ENCODE measurements around the gene DLG2. TPM values are rescaled to one million over a fixed set of nuclear protein-coding genes. Genes with fewer than 3 reads are reported as not detected.

The DLG2 gene
- total and polyA plus RNA-seq, 2 donors, result 3.4 to 42.4 TPM

DNA sequence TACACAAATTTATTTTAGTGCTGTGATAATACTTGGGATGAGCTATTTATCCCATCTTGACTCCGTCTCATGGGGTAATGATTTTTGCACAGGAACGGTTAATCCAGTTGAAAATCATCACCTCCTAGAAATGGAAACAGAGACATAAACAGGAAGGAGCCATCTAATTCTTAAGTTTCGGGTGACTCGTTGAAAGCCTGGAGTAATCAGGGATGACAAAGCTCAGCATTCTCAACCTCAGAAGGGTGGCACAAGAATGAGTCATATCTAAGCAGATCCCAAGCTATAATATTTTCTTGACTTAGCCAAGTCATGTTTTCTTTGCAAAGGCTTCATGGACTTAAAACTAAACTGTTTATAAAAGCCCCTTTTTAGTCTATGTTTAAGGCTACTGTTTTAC is 2060.2 kb downstream of the DLG2 start:
- no peaks in the 10 kb centered on the region for H3K4me1 ChIP-seq (ENCODE audit: insufficient read depth)
- no peak for DNase-seq (ENCODE audit: extremely low spot score)
- no peaks in the 10 kb centered on the region for H3K36me3 ChIP-seq (ENCODE audit: insufficient read depth)
- no peak overlapping the region for H3K27ac ChIP-seq (ENCODE audit: low read depth)
- no peak overlapping the region for H3K4me3 ChIP-seq (ENCODE audit: low read depth, low read length)
- WGBS, result 32% methylated on average over 4 of the region's 4 CpGs

- H3K27ac ChIP-seq (ENCODE audit: low read depth), result no peak overlapping the region
- H3K4me1 ChIP-seq (ENCODE audit: insufficient read depth), result no peaks in the 10 kb centered on the region
- no peak for DNase-seq (ENCODE audit: extremely low spot score)
- H3K36me3 ChIP-seq (ENCODE audit: insufficient read depth), result no peaks in the 10 kb centered on the region
- no peak overlapping the region for H3K4me3 ChIP-seq (ENCODE audit: low read depth, low read length)
- 88% methylated on average over 1 of the region's 1 CpG for WGBS
Observed at GRCh38 chr11:83564870-83565269, 2062.3 kb downstream of the DLG2 start.

- Histone ChIP-seq H3K27ac (ENCODE audit: low read depth) (no peak overlapping the region), H3K4me3 (ENCODE audit: low read depth, low read length) (no peak overlapping the region), H3K36me3 (ENCODE audit: insufficient read depth) (no peaks in the 10 kb centered on the region), H3K4me1 (ENCODE audit: insufficient read depth) (no peaks in the 10 kb centered on the region)
- no peak for DNase-seq (ENCODE audit: extremely low spot score)
- WGBS, result 95% methylated on average over 2 of the region's 2 CpGs
Observed at GRCh38 chr11:83558281-83558680, 2068.9 kb downstream of the DLG2 start.

DNA sequence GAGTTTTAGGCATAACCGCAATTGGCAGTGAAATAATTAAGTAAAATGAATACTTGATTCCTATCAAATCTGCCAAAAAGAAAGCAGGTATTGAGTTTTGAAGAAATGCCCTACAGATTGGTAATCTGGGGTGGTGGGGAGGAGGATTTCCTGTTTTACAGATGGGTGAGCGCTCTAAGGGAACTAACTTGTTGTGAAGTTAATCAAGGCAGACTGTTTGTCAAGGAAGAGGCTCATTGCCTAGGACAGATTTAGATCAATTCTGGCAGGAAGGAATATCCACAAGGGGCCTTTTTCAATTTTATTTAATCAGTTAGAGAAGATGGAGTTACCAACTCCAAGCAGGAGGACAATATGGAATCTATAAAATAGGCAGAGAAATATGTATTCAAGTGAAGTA is 2069.5 kb downstream of the DLG2 start:
- Histone ChIP-seq H3K27ac (ENCODE audit: low read depth) (no peak overlapping the region), H3K4me1 (ENCODE audit: insufficient read depth) (no peaks in the 10 kb centered on the region), H3K4me3 (ENCODE audit: low read depth, low read length) (no peak overlapping the region), H3K36me3 (ENCODE audit: insufficient read depth) (no peaks in the 10 kb centered on the region)
- 92% methylated on average over 2 of the region's 2 CpGs for WGBS
- DNase-seq (ENCODE audit: extremely low spot score), result no peak

GRCh38 chr11:83554876-83555275 is 2072.3 kb downstream of the DLG2 start:
- no peaks in the 10 kb centered on the region for H3K36me3 ChIP-seq (ENCODE audit: insufficient read depth)
- DNase-seq (ENCODE audit: extremely low spot score), result no peak
- no peaks in the 10 kb centered on the region for H3K4me1 ChIP-seq (ENCODE audit: insufficient read depth)
- no peak overlapping the region for H3K27ac ChIP-seq (ENCODE audit: low read depth)
- no peak overlapping the region for H3K4me3 ChIP-seq (ENCODE audit: low read depth, low read length)

- 75% methylated on average over 5 of the region's 5 CpGs for WGBS
Observed at GRCh38 chr11:83549984-83550667, 2077.0 kb downstream of the DLG2 start.

GRCh38 chr11:83546368-83546767 is 2080.8 kb downstream of the DLG2 start:
- 81% methylated on average over 3 of the region's 3 CpGs for WGBS
- Histone ChIP-seq H3K36me3 (ENCODE audit: insufficient read depth) (no peaks in the 10 kb centered on the region), H3K4me3 (ENCODE audit: low read depth, low read length) (no peak overlapping the region), H3K27ac (ENCODE audit: low read depth) (no peak overlapping the region), H3K4me1 (ENCODE audit: insufficient read depth) (no peaks in the 10 kb centered on the region)
- DNase-seq (ENCODE audit: extremely low spot score), result no peak

More at GRCh38 chr11:83549984-83550667, 2077.0 kb downstream of the DLG2 start:
- H3K27ac ChIP-seq (ENCODE audit: low read depth), result no peak overlapping the region
- no peaks in the 10 kb centered on the region for H3K4me1 ChIP-seq (ENCODE audit: insufficient read depth)
- DNase-seq (ENCODE audit: extremely low spot score), result no peak
- H3K4me3 ChIP-seq (ENCODE audit: low read depth, low read length), result no peak overlapping the region
- no peaks in the 10 kb centered on the region for H3K36me3 ChIP-seq (ENCODE audit: insufficient read depth)

DNA sequence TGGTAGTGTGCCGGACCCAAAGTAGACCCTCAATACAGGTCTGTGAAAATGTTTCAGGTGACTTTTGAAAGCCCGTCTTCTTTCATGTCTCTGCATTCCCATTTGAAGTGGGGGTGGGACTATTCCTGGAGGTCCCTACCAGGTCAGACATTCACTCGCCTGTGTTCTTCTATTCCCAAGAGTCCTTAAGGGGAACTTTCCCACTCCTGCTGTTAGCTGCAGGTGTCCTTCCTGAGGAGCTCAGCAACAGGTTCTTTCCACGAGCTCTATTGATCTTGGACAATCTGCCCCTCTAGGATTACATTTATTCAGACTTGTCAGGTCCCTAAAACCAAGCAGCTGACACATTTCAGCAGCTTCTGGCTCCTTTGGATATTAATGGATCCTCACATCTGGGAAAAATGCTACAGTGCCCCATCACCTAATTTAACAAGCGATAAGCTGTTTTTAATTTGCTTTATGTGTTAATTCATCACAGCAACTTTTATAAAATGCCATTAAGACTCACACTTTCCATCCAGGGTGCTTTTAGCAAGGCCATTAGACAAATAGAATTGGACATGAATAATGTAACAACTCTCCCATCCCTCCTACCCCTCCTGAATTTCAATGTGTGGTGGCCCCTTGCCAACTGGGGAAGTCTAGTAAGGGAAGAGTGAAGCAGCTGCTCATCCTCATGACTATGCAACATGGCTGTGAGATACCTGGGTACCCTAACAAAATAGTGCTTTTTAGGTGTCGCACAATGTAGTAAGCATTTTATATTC is 2081.5 kb downstream of the DLG2 start:
- Histone ChIP-seq H3K36me3 (ENCODE audit: insufficient read depth) (no peaks in the 10 kb centered on the region), H3K27ac (ENCODE audit: low read depth) (no peak overlapping the region), H3K4me3 (ENCODE audit: low read depth, low read length) (no peak overlapping the region), H3K4me1 (ENCODE audit: insufficient read depth) (no peaks in the 10 kb centered on the region)
- 75% methylated on average over 6 of the region's 6 CpGs for WGBS
- DNase-seq (ENCODE audit: extremely low spot score), result no peak

DNA sequence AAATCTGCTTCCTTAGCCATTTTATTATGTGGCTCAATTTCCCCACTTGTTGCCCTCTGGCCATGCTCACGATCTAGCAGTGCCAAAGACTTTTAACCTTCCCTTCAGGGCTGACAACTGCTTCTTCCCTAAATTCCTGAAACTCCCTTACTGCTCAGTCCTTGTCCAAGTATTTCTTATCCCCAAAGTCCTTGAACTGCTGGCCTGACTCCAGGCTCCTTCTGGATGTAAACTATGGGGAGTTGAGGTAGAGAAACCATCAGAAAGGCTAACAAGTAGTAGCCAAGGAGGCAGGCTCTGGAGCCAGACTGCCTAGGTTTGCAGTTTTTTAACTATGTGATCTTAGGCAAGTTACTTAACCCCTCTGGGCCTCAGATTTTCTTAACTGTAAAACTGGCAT is 2082.3 kb downstream of the DLG2 start:
- no peak overlapping the region for H3K4me3 ChIP-seq (ENCODE audit: low read depth, low read length)
- WGBS, result 54% methylated on average over 1 of the region's 1 CpG
- no peak overlapping the region for H3K27ac ChIP-seq (ENCODE audit: low read depth)
- DNase-seq (ENCODE audit: extremely low spot score), result no peak
- no peaks in the 10 kb centered on the region for H3K36me3 ChIP-seq (ENCODE audit: insufficient read depth)
- H3K4me1 ChIP-seq (ENCODE audit: insufficient read depth), result peaks cover 2% of the 10 kb centered on the region

DNA sequence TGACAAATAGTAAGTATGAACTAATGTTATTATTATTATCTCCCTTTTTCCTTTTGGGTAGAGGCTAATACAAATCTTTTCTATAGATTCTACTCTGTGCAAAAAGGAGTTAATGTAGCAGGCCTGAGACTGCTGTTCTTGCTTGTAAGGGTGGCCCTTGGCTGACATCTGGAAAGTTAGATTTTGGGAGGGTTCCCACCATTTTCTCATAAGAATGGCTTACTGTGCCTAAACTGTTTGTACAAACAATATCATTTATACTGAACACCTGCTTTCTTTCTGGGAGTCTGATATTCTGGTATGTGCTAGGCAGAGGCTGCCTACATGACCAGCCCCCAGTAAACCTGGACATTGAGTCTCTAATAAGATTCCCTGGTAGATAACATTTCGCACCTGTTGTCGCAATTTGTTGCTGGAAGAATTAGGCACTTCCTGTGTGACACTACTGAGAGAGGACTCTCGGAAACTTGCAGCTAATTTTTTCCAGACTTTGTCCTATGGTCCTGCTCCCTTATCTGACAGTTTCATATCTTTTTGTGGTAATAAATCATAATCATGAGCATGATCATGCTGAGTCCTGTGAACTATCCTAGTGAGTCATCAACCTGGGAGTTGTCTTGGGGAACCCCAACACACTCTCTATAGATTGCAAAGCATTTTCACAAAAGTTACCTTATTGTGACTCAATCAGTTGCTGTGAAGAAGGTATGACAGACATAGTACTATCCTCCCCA is 2083.3 kb downstream of the DLG2 start:
- Histone ChIP-seq H3K36me3 (ENCODE audit: insufficient read depth) (no peaks in the 10 kb centered on the region), H3K4me3 (ENCODE audit: low read depth, low read length) (no peak overlapping the region), H3K27ac (ENCODE audit: low read depth) (no peak overlapping the region), H3K4me1 (ENCODE audit: insufficient read depth) (peaks cover 2% of the 10 kb centered on the region)
- DNase-seq (ENCODE audit: extremely low spot score), result no peak
- 72% methylated on average over 3 of the region's 3 CpGs for WGBS

GRCh38 chr11:83542861-83543260 is 2084.3 kb downstream of the DLG2 start:
- Histone ChIP-seq H3K27ac (ENCODE audit: low read depth) (no peak overlapping the region), H3K4me3 (ENCODE audit: low read depth, low read length) (no peak overlapping the region), H3K36me3 (ENCODE audit: insufficient read depth) (no peaks in the 10 kb centered on the region), H3K4me1 (ENCODE audit: insufficient read depth) (peaks cover 2% of the 10 kb centered on the region)
- no peak for DNase-seq (ENCODE audit: extremely low spot score)
- 90% methylated on average over 2 of the region's 2 CpGs for WGBS

DNA sequence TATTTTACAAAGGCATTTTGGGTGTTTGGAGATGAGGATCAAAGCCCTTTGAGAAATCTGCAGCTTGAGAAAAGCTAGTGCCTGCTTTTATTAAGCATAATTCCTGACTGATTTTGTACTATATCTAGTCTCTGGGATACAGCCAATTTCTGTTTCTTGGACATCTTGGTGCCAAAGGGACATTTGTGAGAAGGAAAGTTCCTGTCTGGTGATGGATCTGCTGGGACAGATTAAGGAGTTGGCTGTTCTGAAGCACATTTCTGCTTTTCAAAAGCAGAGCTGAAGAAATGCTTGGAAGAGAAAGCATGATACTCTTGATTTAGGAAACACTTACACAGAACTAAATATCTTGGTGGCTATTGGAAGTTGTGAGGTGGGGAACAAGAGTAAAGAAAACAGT is 2086.4 kb downstream of the DLG2 start:
- Histone ChIP-seq H3K36me3 (ENCODE audit: insufficient read depth) (no peaks in the 10 kb centered on the region), H3K27ac (ENCODE audit: low read depth) (peak overlapping the region; percentile 7), H3K4me1 (ENCODE audit: insufficient read depth) (peaks cover 2% of the 10 kb centered on the region), H3K4me3 (ENCODE audit: low read depth, low read length) (no peak overlapping the region)
- DNase-seq (ENCODE audit: extremely low spot score), result no peak

DNA sequence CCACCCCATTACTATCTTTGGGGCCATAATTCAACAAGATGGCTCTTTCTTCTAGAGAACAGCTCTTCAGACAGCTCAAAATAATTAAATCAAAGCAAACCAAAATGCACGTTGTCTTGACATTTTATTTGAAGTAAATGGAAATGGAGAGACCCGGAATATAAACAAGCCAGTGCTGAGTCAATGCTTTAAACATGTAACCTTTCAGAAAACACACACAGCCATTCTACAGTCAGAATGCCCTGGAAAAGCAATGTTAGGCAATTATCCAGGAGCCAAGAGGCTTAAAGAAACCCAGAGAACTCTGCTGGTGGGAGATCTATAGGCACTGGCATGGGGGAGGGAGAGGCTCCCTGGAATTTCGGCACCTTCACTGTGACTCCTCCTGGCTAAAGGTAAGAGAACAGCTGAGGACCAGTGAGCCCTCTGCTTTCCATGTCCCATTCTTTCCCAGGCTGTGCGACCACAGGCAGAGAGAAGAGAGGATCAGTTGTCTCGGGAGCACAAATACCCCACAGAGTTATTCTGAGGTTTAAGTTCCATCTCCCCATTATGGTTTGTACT is 2086.9 kb downstream of the DLG2 start:
- DNase-seq (ENCODE audit: extremely low spot score), result no peak
- peak overlapping the region; percentile 7 for H3K27ac ChIP-seq (ENCODE audit: low read depth)
- peaks cover 2% of the 10 kb centered on the region for H3K4me1 ChIP-seq (ENCODE audit: insufficient read depth)
- H3K4me3 ChIP-seq (ENCODE audit: low read depth, low read length), result no peak overlapping the region
- WGBS, result 53% methylated on average over 5 of the region's 5 CpGs
- no peaks in the 10 kb centered on the region for H3K36me3 ChIP-seq (ENCODE audit: insufficient read depth)

DNA sequence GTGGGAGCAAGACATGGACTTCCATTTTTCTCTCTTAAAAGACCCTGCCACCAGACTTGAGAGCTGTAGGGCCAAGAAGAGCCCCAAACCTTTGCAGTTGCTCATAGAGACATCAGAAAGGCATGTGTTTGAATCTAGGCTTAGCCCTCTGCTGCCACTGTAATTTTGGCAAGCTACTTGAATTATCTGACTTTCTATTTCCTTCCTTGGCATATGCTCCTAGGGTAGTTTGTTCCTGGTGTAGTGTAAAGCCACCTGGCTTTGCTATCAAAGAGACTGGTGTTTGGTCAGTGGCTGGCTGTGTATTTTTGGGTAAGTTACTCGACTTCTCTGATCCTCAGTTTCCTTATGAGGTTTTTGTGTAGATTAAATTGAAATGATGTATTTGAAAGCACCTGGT is 2088.9 kb downstream of the DLG2 start:
- 78% methylated on average over 1 of the region's 1 CpG for WGBS
- DNase-seq (ENCODE audit: extremely low spot score), result no peak
- H3K36me3 ChIP-seq (ENCODE audit: insufficient read depth), result no peaks in the 10 kb centered on the region
- H3K4me1 ChIP-seq (ENCODE audit: insufficient read depth), result peaks cover 2% of the 10 kb centered on the region
- H3K4me3 ChIP-seq (ENCODE audit: low read depth, low read length), result no peak overlapping the region
- no peak overlapping the region for H3K27ac ChIP-seq (ENCODE audit: low read depth)
